GM12875 (cell line): ENCODE data around the gene PITPNC1.
A peak's percentile ranks its signal among the peaks of the same experiment; 100 is the strongest.

Experiments used
- H3K4me3 ChIP-seq: one replicate; pipeline ENCODE4 v1.5.1; 2011; ENCODE audit warnings: low read depth, low read length, control low read depth
- CTCF ChIP-seq: IDR thresholded peaks from 2 replicates; pipeline ENCODE4 v1.5.1; 2011; ENCODE audit warnings: low read depth, mild to moderate bottlenecking, control low read depth, inconsistent platforms, low read length, moderate library complexity, borderline replicate concordance; ENCODE audit not compliant: insufficient read depth

Gene PITPNC1

GRCh38 chr17:67679721-67680120 is 302.6 kb downstream of the PITPNC1 start:
- no peak overlapping the region for H3K4me3 ChIP-seq
- TF ChIP-seq CTCF, result no peak

GRCh38 chr17:67680445-67681224 is 303.6 kb downstream of the PITPNC1 start:
- no peak for TF ChIP-seq CTCF
- no peak overlapping the region for H3K4me3 ChIP-seq

- H3K4me3 ChIP-seq, result no peak overlapping the region
- TF ChIP-seq CTCF, result no peak
Measured at GRCh38 chr17:67682196-67682595, 305.1 kb downstream of the PITPNC1 start.

GRCh38 chr17:67685351-67685750 is 308.3 kb downstream of the PITPNC1 start:
- H3K4me3 ChIP-seq, result no peak overlapping the region
- TF ChIP-seq CTCF, result no peak

- TF ChIP-seq CTCF, result no peak
- no peak overlapping the region for H3K4me3 ChIP-seq
Measured at GRCh38 chr17:67686241-67686640, 309.2 kb downstream of the PITPNC1 start.

DNA sequence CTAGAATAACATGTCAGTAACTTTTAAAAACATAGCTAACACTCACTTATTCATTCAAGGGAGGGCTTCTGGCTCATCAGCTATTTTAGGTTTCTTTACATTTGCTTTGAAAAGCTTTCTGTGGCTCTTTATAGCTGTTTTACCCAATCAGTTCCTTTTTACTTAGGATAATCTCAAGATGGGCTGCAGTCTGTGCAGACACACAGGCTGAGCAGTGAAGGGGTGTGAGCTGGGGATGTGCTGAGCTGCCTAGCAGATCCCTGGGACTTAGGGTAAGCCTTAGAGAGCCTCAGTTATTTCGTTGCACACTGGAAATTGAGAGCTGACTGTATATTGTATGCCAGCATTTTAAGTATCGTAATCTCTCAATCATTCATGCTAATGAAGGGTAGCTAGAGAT is 310.4 kb downstream of the PITPNC1 start:
- no peak for TF ChIP-seq CTCF
- H3K4me3 ChIP-seq, result no peak overlapping the region

- H3K4me3 ChIP-seq, result no peak overlapping the region
- TF ChIP-seq CTCF, result peak; percentile 51; the same call in 1 of the 2 replicates
Measured at GRCh38 chr17:67689534-67690177, 312.6 kb downstream of the PITPNC1 start.
